NAMALWA (cell line): ENCODE data around the gene OR10H1.
"Not testable (repeated sequence)": the region's sequence is repeated elsewhere in the genome, so short reads cannot be mapped to it uniquely, and the experiment has no call there.

ENCODE experiments used
- DNase-seq: peaks from one replicate; pipeline ENCODE4 v3.0.0-alpha.2; 2015; ENCODE audit warnings: low spot score

OR10H1 gene

DNA sequence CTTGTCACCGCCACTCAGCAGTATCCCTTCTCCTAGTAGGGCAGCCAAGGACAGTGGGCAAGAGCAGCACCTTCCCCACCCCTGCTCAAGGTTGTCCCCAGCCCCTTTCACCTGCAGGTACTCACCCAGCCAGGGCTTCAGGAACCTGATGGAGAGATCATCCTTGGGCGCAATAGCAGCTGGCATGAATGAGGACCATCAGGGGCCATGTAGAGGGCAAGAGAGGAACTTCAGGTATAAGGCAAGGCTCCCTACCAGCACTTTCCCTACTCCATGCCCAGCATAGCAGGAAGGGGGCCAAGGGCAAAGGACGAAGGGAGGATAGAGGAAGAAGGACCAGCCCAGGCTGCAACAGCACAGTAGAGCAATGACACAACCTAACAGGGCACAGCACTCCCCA, 41.3 kb downstream of the OR10H1 start:
- not testable (repeated sequence) for DNase-seq

DNA sequence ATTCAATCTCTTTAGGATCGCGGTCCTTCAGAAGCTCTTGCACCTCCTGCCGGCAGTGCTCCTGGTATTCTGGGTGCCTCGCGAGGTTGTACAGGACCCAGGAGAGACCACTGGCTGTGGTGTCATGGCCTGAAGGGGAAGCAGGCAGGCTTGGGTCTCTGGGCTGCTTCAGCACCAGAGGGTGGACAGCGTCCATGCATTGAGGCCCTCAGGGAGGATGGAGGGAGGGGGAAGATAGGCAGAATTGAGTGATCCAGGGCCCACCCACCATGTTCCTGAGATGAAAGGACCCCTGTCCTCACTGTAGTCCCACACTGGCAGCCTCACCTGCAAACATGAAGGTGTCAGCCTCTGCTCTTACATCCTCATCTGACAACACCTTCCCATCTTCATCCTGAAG, 45.9 kb downstream of the OR10H1 start:
- no peak for DNase-seq

DNA sequence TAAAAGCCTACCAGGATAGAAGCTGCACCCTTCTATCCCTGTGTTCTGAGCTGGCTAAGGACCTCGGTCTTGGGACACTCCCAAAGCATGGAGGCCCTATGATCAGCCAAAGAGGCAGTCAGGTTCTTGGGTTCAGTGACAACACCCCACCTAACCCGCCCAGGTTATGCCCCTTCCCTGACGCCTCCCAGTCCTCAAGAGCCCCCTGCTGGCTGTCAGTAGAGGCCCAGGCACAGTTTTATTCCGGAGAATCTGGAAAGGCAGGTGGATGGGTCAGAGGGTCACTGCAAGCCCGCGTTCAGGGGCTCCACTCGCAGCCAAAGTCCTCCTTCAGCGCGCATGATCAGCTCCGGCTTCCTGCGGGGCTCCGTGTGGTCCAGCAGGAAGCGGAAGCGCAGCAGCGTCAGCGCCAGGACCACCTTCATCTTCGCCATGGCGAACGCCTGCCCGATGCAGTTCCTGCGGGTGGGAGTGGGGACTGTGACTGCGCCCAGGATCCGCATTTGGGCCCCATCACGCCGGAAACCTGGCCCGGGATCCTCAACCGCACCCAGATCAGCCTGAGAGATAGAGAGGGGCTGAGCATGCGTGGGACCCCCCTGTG, 55.4 kb downstream of the OR10H1 start:
- DNase-seq = no peak

DNA sequence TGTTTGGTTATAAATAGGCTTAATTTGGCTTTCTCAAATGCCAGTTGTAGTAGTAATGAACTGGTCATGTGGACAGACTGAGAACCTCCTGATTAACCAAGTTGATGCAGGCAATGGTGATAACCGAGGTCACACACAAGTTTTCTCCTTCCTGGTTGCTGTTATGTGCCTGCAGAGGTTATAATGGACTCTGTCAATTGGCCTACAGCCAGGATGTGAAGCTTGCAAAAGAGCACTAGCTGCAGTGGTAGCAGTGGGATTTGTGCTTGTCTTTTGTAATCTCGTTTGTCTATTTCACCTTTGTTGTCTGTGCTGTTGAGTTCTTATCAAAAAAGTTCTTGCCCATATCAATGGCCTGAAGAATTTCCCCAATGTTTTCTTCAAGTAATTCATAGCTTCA, 57.1 kb downstream of the OR10H1 start:
- no peak for DNase-seq
